HG03457 (cell line): Measurements from ENCODE around the gene PCCA.
"Not testable (repeated sequence)": the region's sequence is repeated elsewhere in the genome, so short reads cannot be mapped to it uniquely, and the experiment has no call there.

Experiments
- ATAC-seq: cut with Tn5 transposase; IDR thresholded peaks from one replicate; pipeline ENCODE4 v1.9.1; 2021; ENCODE audit warnings: moderate number of reproducible peaks; ENCODE audit not compliant: unreplicated experiment

The PCCA gene

DNA sequence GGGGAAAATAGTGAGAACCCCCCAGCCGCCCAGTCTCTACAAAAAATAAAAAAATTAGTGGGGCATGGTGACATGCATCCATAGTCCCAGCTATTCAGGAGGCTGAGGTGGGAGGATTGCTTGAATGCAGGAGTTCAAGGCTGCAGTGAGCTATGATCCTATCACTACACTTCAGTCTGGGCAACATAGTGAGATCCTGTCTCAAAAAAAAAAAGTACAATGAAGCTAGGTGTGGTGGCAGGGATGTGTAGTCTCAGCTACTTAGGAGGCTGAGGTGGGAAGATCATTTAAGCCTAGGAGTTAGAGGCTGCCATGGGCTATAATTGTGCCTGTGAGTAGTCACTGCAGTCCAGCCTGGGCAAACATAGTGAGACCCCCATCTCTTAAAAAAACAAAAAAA lies 8.9 kb downstream of the PCCA start:
- ATAC-seq, result no peak

DNA sequence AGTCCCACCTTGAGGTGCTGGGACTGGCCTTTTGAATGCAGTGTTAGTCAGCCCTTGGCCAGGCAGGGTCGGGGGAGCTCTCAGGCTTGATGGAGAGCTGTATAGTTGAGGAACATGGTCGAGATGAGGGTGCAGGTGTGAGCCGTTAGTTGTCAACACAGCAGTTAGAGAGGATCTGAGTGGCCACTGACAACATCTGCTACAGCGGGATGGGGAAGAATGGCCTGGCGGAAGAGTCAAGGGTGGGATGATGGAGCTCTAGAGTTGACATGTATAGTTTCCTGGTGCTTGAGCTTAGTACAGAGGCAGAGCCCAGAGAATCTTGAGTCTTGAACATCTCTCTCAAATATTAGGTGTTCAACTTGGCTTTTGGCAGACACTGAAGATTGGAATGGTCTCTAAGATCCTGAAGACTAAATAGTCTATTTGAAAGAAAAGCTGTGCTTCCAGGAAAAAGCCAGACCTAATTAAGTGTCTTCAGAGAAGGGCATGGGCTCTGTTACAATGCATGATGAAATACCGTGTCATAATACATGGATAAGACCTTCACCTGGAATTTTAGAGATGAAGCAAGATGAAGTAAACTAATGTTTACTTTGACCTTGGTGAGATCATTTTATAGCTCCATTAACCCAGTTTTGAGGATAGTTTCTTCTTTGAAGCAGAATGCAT lies 9.7 kb downstream of the PCCA start:
- no peak for ATAC-seq

DNA sequence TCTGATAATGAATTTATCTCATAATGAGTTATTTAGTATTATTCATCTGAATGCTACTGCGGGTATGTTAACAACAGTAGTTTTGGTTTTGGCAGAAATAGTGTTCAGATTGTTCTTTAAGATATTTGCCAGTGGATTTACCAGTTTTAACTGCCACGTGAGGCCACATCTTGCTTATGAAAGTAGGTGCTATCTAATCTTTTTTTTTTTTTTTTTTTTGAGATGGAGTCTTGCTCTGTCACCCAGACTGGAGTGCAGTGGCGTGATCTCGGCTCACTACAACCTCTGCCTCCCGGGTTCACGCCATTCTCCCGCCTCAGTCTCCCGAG lies 10.2 kb downstream of the PCCA start:
- not testable (repeated sequence) for ATAC-seq

DNA sequence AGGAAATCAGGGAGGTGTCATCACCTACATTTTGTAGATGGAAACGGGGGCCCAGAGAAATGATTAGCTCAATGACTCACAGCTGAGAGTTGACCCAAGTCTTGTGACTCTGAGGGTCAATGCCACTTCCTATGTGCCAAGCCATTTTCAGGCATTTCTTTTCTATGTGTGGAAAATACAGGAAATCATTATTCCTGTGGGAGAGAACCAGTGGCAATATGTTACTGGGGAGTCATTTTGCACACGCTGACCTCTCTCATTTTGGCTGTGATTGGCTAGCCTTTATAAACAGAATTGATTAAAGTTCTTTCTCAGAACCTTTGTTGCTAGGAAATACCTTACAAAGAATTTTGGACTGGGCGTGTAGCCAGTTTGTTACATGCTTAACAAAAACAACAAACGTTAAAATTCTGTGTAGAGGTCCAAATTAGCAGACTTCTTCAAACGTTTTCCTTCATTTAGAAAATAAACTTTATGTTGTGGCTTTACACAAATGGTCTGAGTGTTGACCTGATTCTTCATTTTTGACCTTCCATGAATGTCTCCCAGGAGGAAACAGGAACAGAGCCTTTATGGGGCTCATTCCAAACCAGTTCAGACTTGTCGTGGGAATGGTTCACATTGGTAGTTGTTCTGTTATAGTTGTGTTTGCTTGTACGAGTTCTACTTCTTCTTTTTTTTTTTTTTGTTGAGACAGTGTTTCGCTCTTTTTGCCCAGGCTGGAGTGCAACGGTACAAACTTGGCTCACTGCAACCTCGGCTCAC lies 11.4 kb downstream of the PCCA start:
- ATAC-seq, result no peak

DNA sequence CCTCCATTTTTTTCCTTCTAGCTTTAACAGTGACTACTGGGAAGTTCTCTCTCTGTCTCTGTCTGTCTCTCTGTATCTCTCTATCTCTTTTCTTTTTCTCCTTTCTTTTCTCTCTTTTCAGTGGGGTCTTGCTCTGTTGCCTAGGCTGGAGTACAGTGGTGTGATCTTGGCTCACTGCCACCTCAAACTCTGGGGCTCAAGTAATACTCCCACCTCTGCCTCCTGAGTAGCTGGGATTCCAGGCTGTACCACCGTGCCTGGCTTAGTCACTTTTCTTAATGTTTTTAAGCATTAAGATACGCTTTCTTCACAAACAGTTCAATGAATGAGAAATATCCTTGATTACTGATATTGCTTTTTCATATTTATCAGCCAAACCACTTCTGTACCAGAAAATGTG lies 13.1 kb downstream of the PCCA start:
- ATAC-seq, result no peak

DNA sequence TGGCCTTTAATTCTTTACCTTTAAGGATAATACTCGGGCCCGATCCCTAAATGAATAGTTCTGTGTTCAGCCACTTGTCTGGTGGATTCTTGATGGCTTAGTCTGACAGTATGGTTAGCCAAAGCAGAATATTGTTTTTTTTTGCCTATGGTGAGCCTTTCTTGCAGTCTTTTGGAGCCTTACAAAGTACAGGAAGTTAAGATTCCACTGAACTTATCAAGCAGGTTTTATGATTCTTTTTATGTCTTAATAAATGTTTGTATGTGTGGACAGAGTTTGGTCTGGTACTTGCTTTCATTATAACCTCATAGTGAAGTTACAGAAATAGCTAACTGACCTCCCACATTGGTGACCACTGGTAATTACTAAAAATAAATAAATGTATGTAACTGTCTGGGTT lies 17.1 kb downstream of the PCCA start:
- no peak for ATAC-seq

DNA sequence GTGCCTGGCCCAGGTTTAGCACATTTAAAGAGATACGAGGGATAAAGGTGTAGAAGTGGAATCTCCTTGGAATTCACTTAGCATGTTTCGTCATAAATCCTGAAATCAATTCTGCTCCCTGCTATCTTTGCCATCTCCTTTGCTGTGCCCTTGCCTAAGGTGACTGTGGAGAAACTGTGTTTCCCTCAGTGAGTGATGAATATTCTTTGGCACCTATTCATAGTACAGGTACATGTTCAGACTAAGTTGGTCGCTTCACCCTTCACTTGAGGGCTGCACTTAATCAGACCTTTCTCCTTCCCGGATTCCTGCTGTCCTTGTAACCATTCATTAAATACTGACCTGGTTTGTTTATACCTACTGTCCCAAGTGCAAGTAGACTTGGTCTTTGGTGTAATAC lies 17.8 kb downstream of the PCCA start:
- no peak for ATAC-seq

DNA sequence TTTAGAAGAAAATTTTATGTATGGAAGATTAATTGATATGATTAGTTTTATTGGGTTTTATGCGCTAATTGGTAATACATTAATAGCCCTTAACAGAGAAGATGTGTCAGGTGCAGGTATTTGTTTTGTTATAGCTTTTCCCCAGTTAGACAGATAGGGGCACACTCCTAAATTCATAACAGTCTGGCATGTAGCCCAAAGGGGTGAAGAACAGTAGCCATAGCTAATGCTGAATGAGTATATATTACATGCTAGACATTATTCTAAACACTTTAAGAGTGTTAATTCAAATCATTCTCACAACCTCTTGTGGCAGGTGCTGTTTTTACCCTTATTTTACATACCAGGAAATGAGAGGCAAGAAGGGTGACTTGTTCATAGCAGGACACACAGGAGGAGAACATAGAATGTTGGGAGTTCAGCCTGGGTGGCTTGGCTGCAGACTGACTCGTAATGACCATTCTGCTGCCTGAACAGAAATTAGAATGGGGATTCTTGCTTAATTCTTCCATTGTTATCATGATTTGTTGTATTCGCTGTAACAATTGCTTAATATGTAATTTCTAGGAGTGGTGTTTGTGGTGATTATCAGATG lies 20.1 kb downstream of the PCCA start:
- ATAC-seq, result peak; percentile 57

DNA sequence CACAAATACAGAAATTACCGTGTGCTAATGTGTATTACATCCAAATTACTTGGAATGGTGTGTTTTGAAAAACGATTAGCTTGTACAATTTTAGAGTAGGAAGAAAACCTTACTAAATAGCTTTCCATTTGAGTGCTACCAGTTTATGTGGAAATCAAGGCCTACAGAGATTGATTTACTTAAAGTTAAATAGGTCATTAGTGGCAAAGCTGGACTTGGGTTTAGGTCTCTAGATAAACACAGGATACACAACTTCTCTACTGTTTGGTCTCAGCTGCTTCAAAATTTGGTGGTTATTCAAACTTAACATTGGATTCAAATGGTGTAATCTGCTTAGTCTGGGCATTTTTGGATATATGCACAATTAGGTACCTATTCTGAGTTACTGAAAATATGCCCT lies 21.4 kb downstream of the PCCA start:
- ATAC-seq, result no peak

DNA sequence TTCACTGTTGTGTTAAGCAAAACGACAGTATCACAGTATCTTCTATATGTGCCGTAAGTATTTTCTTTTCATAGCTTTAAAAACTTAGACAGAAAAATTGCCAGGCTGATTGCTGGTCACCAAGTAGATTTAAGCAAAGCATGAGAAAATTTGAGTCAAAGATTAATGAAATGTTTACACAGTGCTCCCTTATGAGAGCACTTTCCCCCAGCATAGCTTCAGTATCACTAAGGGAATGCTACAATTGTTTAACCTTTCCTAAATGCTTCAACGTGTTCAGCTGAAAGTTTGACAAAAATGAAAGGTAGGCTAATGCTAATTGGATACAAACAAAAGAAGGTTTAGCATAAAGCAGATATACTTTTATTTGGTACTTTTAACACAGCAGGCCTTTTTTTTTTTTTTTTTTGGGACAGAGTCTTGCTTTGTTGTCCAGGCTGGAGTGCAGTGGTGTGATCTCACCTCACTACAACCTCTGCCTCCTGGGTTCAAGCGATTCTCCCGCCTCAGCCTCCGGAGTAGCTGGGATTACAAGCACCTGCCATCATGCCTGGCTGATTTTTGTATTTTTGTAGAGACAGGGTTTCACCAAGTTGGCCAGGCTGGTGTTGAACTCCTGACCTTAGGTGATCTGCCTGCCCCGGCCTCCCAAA lies 23.4 kb downstream of the PCCA start:
- ATAC-seq, result no peak

DNA sequence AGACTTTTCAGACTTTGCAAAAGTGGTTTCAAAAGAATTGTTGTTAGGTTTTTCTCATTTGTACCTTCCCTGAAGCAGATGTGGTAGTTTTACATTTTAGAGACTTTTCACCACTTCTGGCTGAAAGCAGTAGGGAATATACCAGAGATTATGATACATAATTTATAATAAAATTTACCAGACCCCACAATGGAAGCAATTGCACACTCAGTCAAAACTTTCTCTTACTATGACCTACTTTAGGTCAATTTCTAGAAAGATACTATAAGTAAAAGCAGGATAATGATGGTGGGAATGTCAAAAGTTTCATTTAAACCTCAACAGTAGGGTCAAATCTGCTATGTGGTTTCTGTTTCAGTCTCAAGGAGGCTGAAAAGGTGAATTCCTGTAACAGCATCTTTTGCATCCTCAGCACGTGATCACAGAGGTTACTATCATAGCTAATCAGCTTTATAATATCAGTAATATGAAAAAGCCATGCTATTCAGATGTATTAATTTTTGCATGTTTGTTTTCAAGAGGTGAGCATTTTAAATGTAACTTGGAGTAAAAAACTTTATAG lies 26.9 kb downstream of the PCCA start:
- ATAC-seq, result no peak

DNA sequence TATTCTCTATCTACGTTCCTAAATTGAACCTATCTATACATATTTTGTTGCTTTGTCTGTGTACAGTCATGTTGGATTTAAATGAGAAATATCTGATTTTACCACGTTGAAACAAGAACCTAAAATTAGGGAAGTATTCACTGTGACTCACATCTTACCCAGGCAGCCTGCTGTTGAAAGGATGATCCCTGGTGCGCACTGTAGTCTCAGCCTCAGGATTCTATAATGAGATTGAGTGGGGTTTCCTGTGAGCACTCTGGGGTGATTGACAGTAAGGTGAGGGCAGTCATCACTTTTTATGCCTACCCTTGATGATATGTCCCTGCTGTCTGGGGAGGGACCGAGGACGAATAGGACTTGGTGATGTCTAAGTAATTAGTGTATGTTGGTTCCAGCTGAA lies 35.4 kb downstream of the PCCA start:
- ATAC-seq, result no peak

DNA sequence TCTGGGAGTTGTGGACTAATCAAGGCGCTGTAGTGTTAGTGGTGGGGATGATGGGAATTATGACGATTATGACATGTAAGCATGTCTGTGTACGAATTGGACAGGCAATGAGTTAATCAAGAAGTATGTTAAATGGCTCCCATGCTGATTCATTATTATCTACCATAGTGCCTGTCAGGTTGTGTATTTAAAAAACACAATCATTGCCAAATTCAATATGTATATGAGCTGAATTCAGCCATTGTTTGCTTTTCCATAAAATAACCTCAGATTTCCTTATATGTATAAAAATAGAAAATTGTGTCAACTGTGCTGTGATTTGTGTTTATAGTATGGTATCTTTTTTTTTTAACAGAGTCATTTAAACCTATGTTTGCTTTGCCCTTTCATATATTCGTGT lies 37.1 kb downstream of the PCCA start:
- no peak for ATAC-seq

DNA sequence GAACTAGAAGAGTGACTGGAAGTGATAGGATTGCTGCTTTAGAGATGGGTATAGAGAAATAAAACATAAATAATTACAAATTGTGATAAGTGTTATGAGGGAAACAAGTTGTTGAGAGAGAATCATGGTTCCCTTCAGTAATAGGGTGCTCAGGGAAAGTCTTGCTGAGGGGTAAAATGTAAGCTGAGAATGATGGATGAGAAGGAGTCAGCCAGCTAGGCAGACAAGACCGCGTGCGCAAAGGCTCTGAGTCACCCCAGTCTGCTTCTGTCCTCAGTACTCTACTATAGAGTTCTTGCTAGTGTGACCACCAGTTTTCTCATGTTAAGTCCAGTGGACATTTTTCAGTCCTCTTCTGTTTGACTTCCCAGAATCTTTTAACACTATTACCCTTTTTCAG lies 39.5 kb downstream of the PCCA start:
- ATAC-seq, result no peak

DNA sequence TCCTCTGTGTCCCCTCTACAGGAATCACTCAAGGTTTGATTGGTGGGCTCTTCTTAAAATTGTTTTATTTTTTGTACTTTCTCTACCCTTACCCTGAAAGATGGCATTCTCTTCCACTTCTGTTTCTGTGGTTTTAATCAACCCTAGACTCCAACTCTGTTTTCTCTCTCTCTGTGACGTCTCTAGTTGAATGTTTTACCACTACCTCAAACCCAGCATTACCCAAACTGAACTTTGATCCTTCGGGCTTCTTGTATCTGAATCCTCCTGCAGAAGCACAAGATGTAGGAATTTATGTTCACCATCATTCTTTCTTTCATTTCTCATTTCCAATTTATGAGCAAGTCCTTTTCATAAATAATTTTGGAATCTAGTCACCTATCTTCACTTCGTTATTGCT lies 39.9 kb downstream of the PCCA start:
- no peak for ATAC-seq

DNA sequence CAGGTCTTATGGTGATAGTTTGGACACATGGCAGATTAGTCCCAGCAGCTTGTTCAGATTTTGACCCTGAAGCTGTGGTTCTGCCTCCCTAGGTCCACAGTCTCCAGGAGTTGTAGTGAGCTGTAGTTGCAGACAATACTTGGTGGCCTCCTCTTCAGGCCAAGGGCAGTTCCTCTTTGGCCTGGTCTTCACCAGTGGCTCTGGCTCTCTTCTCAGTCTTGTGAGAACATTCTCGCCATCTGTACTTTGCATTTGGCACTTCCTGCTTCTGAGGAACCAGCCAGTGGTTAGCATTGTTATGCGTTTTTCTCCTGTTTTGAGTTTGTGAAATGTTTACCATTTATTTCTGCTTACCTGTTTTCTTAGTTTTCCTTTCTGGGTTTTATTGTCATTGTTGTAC lies 40.7 kb downstream of the PCCA start:
- ATAC-seq, result no peak

DNA sequence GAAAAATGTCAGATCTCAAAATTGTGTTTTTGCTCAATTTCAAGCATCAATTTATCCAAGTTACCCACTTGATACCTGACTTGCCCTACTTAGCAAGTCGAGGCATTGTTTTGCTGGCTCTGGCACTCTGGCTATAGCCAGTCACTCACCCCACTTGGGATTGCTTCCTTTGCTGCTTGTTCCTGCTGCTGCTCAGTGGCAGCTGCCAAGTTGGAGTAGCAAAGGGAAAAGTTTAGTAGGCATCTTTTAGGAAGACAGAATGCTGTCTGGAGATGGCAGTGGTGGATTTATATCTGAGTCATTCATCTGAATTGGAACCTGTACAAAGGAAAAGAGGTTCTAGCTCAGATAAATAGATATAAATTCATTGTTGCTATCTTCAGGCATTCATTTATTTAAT lies 41.2 kb downstream of the PCCA start:
- no peak for ATAC-seq

DNA sequence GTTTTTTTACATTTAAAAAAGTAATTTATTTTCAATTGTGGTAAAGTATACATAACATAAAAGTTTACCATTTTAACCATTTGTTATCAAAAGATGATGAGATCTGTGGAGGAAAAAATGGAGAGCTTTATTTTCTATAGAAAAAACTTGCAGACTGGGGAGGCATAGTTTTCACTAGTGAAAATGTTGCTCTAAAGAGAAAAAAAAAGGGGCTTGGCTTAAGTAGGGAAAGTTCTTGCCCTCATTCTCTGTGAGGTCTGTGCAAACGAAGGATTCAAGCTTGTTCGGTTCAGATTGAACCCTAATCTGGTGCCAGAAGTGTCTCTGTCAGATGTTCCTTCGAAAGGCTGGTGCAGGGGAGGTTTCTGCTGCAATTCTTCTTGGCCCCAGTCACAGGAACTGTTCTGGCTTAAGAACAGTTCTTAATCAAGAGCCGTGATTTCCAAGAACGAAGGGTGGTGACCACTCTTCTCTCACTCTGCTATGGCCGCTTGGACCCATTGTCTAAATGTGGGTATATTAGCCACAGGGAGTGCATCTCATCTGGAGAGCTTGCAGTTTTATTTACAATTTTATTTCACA lies 42.1 kb downstream of the PCCA start:
- no peak for ATAC-seq

DNA sequence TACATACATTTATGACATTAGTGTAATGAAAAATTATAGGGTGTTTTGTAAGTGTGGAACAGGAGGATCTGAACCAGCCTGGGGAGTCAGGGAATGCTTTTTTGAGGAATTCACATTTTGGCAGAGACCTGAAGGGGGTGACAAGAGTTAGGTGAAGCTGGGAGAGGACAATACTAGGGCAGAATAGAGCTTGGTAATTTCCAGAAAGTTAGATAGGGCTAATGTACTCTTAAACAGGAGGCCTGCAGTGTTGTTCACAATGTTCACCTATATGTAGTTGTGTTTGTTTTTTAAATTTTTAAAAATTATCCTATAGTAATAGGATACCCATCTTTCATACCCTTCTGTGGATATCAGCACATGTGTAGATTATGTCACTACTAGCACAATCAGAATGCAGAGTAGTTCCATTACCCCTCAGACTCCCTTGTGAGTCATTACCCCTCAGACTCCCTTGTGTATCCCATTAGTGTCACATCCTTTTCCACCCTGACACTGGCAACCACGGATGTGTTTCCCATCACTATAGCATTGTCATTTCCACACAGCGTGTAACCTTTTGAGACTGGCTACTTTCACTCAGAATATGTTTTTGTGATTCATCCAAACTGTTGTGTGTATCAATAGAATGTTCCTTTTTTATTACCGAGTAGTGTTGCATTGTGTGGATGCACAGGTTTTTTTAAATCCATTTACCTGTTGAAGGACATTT lies 43.1 kb downstream of the PCCA start:
- ATAC-seq, result no peak

DNA sequence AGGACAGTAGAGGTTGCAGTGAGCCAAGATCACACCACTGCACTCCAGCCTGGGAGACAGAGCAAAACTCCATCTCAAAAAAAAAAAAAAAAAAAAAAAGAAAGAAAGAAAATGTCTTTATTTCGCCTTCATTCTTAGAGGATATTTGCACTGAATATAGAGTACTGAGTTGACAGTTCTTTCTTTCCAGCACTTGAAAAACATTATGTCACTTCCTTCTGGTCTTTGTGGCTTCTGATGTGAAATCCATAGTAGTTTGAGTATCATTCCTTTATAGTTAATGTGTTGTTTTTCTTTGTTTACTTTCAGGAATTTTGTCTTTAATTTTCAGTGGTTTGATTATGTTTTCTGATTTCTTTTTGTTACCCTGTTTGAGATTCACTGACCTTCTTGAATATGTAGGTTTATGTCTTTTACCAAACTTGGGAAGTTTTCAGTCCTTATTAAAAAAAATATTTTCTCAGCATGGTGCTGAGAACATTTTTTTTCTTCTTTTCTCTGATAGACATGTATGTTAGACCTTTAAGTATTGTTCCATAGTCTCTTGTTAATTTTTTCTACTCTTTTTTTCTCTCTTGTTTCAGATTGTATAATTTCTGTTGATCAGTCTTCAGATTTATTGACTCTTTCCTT lies 50.1 kb downstream of the PCCA start:
- no peak for ATAC-seq
